NCI-H510A treated with DMSO at 0.1 percent for 48 hours (cell line): ENCODE measurements around the gene SLIT1.

Source experiments
- DNase-seq: peaks from one replicate; lab custom pipeline; 2025; lab: John Stamatoyannopoulos, UW

Gene SLIT1

DNA sequence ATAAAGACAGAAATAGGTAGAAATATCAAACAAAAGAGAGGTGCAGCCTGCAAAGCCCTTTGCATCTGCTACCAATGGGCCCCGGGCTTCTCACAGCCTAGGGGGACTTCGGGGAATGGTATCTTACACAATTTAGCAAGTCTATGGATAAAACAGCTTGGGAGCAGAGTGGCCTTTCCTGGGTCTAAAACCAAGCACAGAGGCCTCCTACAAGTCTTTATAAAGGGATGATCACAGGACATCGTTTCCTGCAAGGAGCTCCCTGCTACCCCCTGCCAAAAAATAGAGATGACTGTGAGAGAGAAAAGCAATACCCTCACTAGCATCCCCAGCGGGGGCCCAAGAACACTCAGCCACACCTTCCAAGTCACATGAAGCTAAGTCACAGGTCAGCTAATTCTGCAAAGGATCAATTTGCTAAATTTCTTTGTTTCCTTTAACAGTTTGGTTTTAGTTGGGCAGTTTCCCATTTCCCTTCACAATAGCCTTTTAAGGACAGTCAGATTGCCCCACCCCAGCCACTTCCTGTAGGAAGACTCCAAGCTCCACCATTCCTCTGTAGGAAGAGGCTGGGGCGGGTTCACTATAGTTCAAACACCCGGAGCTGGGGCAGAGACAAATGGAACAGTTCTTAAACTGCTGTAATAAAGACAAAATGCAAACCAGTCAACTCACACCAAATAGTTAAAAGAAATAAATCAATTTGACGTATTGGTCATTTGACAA lies 105.5 kb downstream of the SLIT1 start:
- no peak for DNase-seq

DNA sequence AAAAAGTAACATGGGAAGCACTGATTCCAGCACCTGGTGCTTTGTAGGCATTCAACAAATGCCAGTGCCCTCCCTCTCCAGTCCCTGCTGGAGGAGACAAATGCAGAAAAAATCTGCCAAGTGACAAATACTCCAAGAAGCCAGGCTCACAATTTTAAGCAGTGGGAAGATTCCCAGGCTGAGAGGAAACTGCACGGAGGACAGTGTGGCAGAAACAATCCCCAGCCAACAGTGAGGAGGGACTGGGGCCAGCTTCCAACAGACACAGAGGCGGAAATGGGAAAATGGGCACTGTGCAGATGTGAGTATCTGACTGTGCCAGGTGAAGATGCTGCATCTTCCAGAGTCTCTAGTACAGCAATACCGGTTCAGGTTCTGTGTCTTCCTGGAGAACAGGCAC lies 106.3 kb downstream of the SLIT1 start:
- no peak for DNase-seq

DNA sequence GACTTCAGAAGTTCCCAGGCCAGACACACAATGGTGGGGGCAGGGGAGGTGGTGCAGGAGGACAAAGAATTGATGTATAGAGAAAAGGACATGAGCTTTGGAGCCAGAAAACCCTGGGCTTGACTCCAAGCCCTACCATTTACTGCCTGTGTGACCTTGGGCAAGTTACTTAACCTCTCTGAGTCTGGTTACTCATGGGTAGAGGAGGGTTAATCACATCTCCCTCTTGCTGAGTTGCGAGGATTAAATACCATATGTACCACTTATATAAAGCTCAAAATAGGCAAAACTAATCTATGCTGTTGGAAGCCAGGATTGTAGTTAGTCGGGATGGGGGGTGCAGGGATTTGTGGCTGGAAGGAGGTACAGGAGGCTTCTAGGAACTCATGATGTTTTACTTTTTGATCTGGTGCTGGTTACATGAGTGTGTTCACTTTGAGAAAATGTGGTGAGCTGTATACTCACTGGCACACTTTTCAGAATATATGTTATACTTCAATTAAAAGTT lies 106.8 kb downstream of the SLIT1 start:
- no peak for DNase-seq

DNA sequence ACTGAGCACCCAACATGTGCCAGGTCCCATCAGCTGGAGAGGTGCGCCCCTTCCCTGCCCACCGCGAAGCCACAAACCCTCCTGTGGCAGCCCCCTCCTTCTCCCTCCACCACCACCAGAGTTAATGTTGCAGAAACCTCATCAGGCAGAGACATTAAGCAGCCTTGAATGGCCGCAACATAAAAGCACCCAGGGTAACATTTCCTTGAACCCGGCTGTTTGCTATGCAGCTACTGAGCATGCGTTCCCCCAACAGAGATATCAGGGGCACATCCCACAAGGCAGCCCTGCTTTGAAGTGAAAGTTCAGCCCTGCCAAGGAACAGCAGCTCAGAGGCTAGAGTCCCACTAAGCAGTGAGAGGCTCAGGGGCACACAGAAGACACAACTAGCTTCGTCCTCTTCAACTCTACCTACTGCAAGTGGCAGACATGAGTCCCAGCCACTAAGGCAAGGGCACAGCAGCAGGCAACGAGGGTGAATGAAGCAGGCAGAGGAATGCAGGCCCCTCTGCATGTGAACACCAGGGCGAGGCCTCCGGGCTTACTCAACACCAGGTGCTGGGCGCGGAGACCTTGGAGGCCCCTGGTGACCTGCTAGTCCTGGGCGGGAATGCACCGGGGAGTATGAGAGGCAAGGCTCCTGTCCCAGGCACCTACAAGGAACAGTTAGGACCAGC lies 107.4 kb downstream of the SLIT1 start:
- DNase-seq, result no peak

DNA sequence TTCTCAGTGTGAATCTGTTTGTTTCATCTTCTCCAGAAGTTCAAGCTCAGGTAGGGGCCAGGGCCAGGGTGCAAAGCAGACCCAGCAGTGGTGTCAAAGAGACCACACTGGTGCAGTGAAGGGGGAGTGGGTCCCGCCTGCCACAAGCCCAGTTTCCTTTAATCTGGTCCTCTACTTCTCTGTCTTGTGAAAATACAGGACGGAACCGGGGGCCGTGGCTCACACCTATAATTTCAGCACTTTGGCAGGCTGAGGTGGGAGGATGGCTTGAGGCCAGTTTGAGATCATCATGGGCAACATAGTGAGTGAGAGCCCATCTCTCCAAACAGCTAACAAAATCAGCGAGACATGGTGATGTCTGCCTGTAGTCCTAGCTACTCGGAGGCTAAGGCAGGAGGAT lies 109.0 kb downstream of the SLIT1 start:
- DNase-seq, result no peak

DNA sequence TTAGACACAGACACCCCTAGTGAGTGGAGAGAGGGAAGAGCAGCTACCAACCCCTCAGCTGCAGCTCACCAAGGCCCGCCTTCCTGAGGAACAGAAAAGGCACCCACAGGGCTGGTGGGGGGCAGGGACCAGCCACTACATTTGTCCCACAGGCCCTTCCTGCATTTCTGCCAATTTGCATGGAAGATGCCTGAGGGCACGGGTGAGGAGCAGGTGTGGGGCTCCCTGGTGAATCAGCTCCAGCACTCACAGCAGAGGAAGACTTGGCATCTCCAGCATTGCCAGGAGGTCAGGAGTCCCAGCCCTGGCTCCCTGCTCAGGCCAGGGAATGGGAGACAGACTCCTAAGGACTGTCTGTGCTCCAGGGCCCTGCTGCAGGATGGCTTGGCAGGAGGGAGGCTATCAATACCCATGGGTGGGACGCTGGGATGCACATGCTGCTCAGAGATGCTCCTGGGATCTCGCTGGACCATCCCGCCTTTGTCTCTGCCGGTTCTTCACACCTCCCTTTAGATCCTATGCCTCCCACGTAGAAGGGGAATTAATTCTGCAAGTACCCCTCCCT lies 109.7 kb downstream of the SLIT1 start:
- no peak for DNase-seq

DNA sequence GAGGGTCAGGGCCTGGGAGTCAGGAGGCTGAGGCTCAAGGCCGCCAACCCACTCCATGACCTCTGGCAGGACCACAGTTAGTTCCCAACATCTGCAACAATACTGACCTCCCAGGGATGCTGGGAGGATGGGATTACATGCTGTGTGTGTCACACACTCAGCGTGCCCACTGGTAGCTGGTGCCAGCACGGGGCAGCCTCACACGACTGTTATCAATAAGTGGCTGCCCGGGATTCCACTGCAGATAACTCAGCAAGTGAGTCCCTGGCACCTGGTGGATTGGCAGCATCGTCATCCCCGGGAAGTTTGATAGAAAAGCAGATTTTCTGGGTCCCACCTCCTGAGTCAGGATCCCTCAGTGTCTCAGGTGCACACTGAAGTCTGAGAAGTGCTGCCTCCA lies 110.3 kb downstream of the SLIT1 start:
- no peak for DNase-seq

DNA sequence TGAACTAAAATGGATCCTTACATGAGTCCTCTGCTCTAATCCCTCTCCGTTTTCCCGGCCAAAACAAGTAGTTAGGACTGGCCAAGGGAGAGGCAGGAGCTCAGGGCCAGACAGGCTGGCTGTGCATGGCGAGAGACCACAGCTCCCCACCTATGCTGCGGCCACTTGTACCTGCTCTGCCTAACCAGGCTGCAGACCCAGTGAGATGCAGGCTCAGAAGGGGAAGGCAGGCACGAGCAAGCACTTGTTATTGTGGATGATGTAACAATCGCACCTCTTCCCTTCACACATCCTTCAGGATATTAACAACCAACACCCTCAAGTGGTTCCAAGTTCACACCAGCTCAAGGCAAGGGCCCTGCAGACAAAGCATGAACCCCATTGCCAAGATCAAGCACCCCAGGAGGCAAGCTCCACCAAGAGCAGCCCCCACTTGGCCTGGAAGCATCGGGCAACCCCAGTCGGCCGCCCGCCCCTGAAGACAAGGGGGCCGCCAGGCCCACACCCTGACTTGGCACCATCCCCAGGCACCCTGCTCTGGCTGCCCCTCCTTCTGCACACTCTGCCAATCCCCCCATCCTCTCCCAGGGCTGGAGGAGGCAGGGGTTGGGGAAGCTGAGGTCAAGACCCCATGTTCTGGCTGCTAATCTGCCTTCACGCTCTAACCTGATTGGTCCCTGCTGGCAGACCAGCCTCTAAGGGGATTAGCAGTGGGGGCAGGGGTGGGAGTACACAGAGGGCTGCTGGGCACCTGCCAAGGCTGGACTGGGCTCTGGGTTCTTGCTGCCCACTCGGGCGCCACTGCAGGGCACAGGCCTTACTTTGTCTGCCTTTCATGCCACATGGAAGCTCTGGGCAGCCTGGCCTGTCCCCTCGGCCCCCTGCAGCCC lies 111.3 kb downstream of the SLIT1 start:
- DNase-seq, result no peak

DNA sequence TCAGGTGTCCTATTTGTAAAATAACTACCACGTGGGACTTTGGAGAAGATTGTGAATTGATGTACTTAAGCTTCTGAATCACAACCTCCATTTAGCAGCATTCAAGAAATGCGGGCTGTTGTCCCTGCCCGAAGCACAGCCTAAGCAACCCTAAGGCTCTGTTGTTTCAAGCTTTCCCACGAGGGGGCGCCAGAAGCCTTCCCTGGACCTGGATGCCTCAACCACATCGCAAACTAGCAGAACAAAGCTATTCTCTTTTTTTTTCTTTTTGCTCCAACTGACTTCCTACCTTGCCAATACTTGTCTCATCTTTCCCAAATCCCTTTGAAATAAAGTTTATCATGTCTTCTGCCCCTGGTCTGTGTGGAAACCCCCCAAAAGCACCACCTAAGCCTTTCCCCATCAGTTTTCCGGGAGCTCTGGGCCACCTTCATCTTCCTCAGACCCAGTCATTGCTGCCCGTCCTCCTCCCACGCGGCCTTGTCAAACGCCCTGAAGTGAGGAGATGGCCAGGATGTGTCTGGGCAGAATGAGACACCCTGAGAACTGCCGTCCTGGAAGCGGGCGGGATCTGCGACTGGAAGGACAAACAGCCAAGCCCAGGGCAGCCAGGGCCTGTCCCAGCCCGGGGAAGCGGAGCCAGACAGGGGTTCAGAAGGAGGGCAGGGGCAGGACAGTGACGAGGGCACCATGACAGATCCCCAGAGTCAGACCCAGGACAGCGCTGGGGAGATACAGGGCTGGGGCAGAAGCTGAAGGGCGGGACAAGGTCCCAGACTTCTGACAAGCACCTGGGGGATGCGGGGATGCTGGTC lies 112.7 kb downstream of the SLIT1 start:
- DNase-seq, result peak; percentile 65

DNA sequence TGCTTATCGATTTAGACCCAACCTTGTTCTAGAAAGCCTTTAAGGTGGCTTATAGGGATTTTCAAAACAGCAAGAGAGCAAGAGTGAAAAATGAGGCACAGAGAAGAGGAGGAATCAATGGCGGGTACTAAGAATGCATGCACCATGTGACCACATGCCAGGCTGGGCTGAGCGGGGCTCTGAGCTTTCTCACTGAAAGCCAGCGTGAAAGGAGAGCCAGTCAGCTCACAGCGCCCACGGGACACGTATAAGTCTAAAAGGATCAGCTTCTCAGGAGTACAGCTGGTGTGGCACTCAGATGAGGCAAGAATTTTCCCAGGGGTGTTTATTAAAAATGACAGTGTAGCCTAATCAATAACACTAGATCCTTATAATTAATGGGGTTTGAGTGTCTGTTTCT lies 114.3 kb downstream of the SLIT1 start:
- DNase-seq, result no peak

DNA sequence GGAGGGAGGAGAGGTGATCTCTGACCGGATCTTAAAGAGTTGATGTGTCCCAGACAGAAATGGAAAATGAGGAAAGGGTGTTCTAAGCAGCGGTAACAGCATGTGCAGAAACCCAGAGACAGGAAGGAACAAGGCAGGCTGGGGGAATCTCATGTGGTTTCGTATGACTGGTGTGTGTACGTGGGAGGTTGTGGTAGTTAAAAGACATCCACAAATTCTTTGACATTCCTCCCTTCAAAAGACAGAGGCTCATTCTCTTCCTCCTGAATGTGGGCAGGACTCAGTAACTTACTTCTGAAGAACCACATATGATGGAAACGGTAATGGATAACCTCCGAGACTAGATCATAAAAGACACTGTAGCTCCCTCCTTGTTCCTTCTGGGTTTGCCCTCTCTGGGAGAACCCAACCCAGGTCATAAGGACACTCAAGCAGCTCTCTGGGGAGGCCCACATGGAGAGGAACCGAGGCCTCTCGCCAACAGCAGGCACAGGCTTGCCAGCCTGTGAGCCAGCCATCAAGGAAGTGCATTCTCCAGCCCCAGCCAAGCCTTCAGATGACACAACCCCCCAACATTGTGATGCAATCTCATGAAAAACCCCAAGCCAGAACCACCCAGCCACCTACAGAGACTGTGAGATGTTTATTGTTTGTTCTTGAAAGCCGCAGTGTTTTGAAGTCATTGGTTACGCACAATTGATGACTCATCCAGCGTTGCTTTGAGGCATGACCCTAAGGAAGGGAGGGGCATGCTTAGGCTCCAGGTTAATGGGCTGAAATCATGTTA lies 116.0 kb downstream of the SLIT1 start:
- no peak for DNase-seq

DNA sequence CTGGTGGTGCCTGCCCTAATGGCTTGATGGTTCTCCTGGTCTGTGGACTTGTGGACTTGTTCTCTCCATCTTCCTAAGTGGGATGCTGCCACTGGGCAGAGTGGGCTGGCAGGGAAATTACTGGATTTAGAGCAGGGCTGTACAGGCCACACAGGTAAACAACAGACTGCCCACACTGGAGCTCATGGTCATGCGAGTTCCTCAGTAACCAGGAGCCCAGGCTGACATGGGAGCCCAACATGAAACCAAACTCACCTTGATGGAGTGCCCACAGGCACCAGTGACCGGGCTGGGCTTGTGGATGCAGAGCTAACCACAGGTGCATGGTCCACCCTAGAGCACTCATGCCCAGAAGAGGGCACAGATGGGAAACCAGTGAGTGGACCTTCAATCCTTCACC lies 116.7 kb downstream of the SLIT1 start:
- no peak for DNase-seq

DNA sequence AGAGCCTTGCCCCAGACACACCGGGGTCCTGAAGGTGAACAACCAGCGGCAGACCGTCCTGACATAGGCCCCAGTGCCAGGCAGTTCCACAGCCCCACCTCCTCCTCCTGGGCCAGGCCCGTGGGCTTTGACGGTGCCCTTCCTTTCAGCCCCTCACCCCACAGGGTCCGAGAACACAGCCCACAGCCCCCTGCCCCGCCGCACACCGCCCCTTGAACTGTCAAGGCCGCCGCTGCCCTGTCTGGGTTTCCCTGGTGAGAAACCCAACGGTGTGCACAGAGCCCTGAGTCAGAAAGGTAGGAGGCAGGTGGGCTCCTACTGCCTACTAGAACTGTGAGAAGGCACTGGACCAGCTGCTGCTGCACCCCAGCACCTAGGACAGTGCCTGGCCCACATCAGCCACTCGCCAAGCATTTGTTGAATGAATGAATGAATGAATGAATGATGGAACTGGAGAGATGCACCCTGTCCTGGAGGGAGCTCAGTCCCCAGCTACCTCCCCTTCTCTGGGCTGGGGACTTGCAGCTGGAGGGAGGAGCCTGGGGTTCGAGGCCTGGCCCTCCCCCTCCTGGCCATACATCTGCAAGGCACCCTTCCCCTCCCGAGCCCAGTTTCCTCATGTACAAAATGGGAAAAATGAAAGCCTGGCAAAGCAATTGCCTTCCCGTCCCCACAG lies 117.9 kb downstream of the SLIT1 start:
- DNase-seq, result no peak

DNA sequence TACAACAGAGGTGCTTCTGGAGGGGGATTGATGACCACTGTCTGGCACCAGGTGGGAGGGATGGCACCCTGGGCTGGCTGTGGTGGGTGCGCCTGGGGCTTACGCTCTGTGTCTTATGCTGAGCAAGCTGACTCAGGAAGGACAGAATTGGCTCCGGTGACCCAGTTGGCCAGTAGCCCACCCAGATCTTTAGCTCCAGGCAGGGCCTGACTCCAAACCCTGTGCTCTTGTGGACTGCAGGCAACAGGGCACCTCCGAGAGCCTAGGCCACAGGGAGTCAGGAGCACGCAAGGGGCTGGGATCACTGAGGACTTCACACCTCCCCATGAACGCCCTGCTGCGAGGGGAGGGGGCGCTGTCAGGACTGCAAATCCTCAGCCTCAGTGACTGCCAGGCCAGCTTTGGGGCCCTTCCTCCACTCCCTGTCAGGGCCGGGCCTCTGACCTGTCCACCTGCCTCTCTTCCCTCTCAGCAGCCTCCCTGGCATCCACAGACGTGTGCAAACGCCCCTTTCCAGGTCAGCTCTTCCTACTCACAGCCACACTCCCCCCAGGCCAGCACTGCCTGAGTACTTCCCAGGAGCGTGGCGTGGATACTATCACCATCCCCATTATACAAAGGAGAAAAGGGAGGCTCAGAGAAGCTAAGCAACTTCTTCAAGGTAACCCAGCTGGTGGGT lies 118.7 kb downstream of the SLIT1 start:
- no peak for DNase-seq

DNA sequence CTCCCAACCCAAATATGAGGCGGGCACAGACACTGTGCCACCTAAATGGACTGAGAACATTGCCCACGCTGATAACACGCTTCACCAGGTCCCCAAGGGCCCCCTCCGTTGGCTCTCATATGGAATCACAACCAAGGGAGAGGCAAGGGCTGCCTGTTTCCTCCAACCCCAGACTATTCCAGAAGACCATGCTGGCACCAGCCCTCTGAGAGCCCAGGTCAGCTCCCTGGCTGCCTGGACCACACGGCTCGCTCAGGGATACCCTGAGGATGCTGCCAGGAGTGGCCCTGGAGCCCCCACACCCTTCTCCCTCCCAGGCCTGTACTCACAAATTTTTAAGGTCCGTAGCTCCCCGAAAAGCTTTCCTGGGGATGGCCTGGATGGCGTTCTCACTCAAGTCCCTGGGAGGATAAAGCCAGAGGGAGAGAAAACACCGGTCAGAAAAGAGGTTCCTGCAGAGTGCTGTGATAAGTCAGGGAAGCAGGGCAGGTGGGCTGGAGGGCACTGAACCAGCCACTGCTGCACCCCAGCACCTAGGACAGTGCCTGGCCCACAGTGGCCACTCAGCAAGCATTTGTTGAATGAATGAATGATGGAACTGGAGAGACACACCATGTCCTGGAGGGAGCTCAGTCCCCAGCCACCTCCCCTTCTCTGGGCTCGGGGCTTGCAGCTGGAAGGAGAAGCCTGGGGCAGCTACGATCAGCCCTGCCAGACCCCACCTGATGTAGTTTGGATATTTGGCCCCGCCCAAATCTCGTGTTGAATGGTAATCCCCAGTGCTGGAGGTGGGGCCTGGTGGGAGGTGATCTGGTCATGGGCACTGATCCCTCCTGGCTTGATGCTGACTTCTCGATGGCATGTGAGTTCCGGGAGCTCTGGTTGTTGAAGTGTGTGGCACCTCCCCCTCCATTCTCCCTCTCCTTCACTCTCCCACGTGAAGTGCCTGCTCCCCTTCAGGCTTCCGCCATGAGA lies 119.8 kb downstream of the SLIT1 start:
- DNase-seq, result no peak

DNA sequence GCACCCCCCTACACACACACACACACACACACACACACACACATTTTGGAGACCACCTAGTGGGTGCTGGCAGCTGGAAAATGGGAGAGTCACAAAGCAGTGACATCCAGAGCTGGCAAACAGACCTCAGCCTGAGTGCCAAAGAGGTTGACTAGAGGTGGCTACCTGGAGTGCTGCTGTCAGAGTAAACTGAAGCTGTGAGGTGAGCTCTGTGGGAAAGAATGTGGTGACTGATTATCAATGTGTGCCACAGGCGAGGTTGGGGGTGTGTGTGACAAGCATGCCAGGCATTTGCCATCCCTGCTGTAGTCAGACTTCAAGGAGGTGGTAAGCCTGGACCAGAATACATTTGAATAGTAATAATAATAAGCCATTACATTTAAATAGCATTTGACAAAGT lies 120.6 kb downstream of the SLIT1 start:
- no peak for DNase-seq

DNA sequence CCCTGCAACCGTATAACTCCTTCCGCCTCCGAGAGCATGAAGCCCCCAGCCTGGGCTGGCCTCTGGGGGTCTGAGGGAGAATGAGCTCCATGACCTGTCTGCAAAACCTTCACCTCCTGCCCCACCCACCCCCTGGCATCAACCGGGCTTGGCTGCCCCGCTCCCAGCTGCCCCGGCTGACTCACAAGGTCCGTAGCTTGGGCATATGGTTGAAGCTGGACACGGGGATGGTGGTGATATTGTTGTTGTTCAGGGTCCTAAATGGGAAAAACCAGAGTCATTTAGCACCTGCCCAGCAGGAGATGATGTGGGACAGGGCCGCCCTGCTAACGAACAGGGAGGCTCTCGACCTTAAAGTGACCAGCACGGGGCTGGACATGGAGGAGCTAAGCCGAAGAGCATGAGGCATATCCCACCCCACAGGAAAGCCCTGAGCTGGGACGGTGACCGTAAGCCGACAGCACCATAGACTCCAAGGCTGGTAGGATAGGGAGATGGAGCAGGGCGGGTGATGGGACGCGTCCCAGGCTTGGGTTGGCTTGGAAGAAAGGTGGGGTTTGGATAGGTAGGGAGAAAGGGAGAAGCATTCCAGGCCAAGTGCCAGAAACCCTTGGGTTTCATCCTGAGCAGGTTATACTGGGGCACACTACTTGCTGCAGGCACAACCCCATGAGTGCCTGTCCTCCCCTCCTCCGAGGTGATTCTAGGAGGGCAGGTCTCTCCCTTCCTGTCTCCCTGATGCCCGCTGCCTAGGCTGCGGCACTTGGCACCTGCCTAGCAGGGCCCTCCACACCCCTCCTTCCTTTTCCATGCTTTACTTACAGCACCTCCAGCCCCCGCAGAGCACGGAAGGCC lies 121.5 kb downstream of the SLIT1 start:
- DNase-seq, result no peak
